ENCODE measurements around the gene CIB1. TPM values are rescaled to one million over a fixed set of nuclear protein-coding genes. Genes with fewer than 3 reads are reported as not detected.

CIB1 gene
- total RNA-seq, 4 donors from 2014 or later: 22.8 to 35.6 (median 25.5) TPM

GRCh38 chr15:90225047-90225446 lies 8.7 kb downstream of the CIB1 start:
- H3K27ac ChIP-seq: no peak overlapping the region
- H3K27me3 ChIP-seq: no peaks in the 10 kb centered on the region
- WGBS, 2 donors (ENCODE audit: low coverage in 1 of 2): no CpG with 5 or more reads among the region's 17 CpGs
- no peak for TF ChIP-seq POLR2A (IDR thresholded peaks at IDR 0.05)
- TF ChIP-seq POLR2AphosphoS5 (IDR thresholded peaks at IDR 0.05): no peak
- TF ChIP-seq CTCF (IDR thresholded peaks at IDR 0.05): no peak
- no peak for TF ChIP-seq EP300 (IDR thresholded peaks at IDR 0.05)
- H3K4me3 ChIP-seq: no peak overlapping the region
- peaks cover 0 to 88% of the 10 kb centered on the region in 2 donors for H3K36me3 ChIP-seq
- peaks cover 0 to 63% (median 6%) of the 10 kb centered on the region in 3 donors for H3K4me1 ChIP-seq
- H3K9me3 ChIP-seq: no peaks in the 10 kb centered on the region
- no peak for ATAC-seq

- no peaks in the 10 kb centered on the region for H3K9me3 ChIP-seq
- peaks cover 0 to 76% of the 10 kb centered on the region in 2 donors for H3K36me3 ChIP-seq
- no peak overlapping the region for H3K27ac ChIP-seq
- peaks cover 0 to 63% (median 4%) of the 10 kb centered on the region in 3 donors for H3K4me1 ChIP-seq
- no peaks in the 10 kb centered on the region for H3K27me3 ChIP-seq
- WGBS, 2 donors (ENCODE audit: low coverage in 1 of 2): 85% methylated on average over 4 of the region's 22 CpGs; no CpG with 5 or more reads in 1 of the 2 donors
- TF ChIP-seq CTCF (IDR thresholded peaks at IDR 0.05): no peak
- no peak for TF ChIP-seq POLR2AphosphoS5 (IDR thresholded peaks at IDR 0.05)
- no peak for TF ChIP-seq POLR2A (IDR thresholded peaks at IDR 0.05)
- no peak for TF ChIP-seq EP300 (IDR thresholded peaks at IDR 0.05)
- no peak for ATAC-seq
- H3K4me3 ChIP-seq: no peak overlapping the region
Measured at GRCh38 chr15:90223441-90224165, 10.1 kb downstream of the CIB1 start.

DNA sequence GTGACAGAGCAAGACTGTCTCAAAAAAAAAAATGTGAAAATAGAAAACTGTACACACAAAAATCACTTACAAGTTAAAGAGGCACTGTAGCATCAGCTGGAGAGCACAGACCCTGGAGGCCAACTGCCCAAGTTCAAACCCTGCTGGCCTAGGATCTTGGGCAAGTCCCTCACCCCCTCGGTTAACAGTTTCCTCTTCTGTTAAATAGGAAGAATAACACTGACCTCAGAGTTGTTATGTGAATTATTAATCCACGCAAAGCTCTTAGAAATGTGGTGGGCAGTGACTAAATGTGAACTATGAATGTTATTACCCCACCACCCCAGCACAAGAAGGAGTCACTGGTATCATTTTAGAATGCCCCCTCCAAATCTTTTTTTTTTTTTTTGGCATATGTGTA lies 11.2 kb downstream of the CIB1 start:
- no peak for TF ChIP-seq POLR2A (IDR thresholded peaks at IDR 0.05)
- no peak for ATAC-seq
- 73 to 83% methylated on average over 2 of the region's 2 CpGs for WGBS, 2 donors (ENCODE audit: low coverage in 1 of 2)
- H3K4me1 ChIP-seq: peaks cover 0 to 57% (median 4%) of the 10 kb centered on the region in 3 donors
- peaks cover 0 to 76% of the 10 kb centered on the region in 2 donors for H3K36me3 ChIP-seq
- H3K27ac ChIP-seq: no peak overlapping the region
- no peaks in the 10 kb centered on the region for H3K27me3 ChIP-seq
- H3K4me3 ChIP-seq: no peak overlapping the region
- H3K9me3 ChIP-seq: no peaks in the 10 kb centered on the region

DNA sequence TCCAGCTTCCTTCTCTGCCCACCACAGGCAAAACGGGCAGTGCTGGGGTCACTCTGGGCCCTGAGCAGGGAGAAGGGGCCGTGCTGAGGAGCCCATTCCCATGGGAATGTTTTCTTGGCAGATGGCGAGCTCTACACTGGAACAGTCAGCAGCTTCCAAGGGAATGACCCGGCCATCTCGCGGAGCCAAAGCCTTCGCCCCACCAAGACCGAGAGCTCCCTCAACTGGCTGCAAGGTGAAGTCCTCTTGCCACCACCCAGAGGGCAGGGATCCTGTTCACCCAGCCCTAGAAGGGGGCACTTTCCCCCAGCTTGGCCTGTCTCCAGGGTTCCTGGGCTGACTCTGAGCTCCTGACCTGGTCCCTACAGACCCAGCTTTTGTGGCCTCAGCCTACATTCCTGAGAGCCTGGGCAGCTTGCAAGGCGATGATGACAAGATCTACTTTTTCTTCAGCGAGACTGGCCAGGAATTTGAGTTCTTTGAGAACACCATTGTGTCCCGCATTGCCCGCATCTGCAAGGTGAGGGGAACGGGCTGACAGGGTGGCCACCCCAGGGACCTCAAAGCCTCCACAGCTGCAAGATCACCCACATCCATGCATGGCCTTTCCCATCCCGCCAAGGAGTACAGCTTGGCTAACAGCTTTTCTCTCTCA lies 12.4 kb downstream of the CIB1 start:
- H3K36me3 ChIP-seq: peaks cover 0 to 74% of the 10 kb centered on the region in 2 donors
- 59 to 60% methylated on average over 1 to 4 of the region's 14 CpGs for WGBS, 2 donors (ENCODE audit: low coverage in 1 of 2)
- TF ChIP-seq CTCF (IDR thresholded peaks at IDR 0.05) (peak in 3 of 4 experiments; percentile 81 to 93 (median 86)), POLR2AphosphoS5 (IDR thresholded peaks at IDR 0.05) (peak; percentile 54), EP300 (IDR thresholded peaks at IDR 0.05) (no peak)

DNA sequence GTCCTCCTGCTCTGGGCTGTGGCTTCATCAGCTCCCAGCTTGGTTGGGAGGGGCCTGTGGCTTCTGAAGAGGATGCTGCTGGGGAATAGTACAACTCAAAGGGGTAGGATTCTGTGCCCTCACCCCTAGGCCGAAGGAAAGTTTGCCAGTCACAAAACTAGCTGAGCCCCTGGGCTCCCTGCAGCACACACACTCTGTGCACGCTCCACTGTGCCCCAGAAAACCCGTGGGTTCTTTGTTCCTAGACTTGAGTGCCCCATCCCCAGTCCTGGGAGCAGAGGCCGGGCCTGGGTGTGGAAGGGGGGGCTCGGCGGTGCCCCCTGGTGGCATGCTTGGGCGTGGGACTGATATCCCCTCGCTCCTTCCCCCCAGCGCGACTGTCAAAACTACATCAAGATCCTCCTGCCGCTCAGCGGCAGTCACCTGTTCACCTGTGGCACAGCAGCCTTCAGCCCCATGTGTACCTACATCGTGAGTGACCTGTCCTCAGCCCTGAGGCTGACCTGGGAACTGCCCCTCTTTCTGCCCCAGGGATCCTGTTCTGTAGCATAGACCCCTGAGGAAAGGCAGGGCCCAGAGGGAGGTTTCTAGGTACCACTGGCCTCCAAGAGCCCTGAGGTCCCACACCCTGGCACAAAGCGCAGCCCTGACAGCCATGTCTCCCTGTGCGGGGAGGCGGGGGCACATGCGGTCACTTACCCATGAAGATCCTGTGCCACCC lies 14.2 kb downstream of the CIB1 start:
- WGBS, 2 donors (ENCODE audit: low coverage in 1 of 2): 57 to 100% methylated on average over 4 to 13 of the region's 17 CpGs
- H3K36me3 ChIP-seq: peaks cover 0 to 67% of the 10 kb centered on the region in 2 donors

More for the DNA sequence above, 12.4 kb downstream of the CIB1 start:
- Histone ChIP-seq H3K4me1 (peaks cover 0 to 53% (median 4%) of the 10 kb centered on the region in 3 donors), H3K27me3 (no peaks in the 10 kb centered on the region), H3K27ac (peak overlapping the region in 3 of 4 donors; percentile 69 to 77 (median 71)), H3K4me3 (no peak overlapping the region), H3K9me3 (no peaks in the 10 kb centered on the region)
- peak; percentile 82 for ATAC-seq

More for the DNA sequence above, 14.2 kb downstream of the CIB1 start:
- peaks cover 0 to 44% (median 4%) of the 10 kb centered on the region in 3 donors for H3K4me1 ChIP-seq
- TF ChIP-seq CTCF (IDR thresholded peaks at IDR 0.05) (peak in 3 of 4 experiments; percentile 53 to 85 (median 57)), EP300 (IDR thresholded peaks at IDR 0.05) (no peak)
- no peak overlapping the region for H3K4me3 ChIP-seq
- H3K27ac ChIP-seq: peak overlapping the region in 3 of 4 donors; percentile 30 to 63 (median 60)
- no peaks in the 10 kb centered on the region for H3K9me3 ChIP-seq
- no peaks in the 10 kb centered on the region for H3K27me3 ChIP-seq
- ATAC-seq: peak; percentile 35

Measured in gastroesophageal sphincter (tissue), 4 donors.